ENCODE results near the gene MTHFD1L. TPM values are rescaled to one million over a fixed set of nuclear protein-coding genes. Genes with fewer than 3 reads are reported as not detected.
A peak's percentile ranks its signal among the peaks of the same experiment; 100 is the strongest.

MTHFD1L gene
- total RNA-seq, 4 donors from 2014 or later: 2.5 to 7.1 (median 4.2) TPM

- Histone ChIP-seq H3K4me3 (no peak overlapping the region), H3K9me3 (no peaks in the 10 kb centered on the region), H3K36me3 (peaks cover 0 to 9% (median 0%) of the 10 kb centered on the region in 4 donors), H3K27ac (replicated peaks in 1 of 4) (no peak overlapping the region), H3K27me3 (no peaks in the 10 kb centered on the region), H3K4me1 (peaks cover 3 to 8% (median 5%) of the 10 kb centered on the region in 4 donors)
- 90% methylated on average over 7 of the region's 7 CpGs for WGBS
- TF ChIP-seq EP300 (IDR thresholded peaks at IDR 0.05) (no peak), POLR2A (IDR thresholded peaks at IDR 0.05; ENCODE audit: low read depth) (no peak), POLR2AphosphoS5 (IDR thresholded peaks at IDR 0.05) (no peak), CTCF (IDR thresholded peaks at IDR 0.05) (no peak)
- DNase-seq (ENCODE audit: extremely low spot score): no peak
- intact Hi-C loops (cut with DNase I): loop anchor here (10.0 kb wide), 1 partner anchor 232 kb away; no protein-coding TSS in a partner anchor
Measured at GRCh38 chr6:151012321-151013294, 147.1 kb downstream of the MTHFD1L start.

DNA sequence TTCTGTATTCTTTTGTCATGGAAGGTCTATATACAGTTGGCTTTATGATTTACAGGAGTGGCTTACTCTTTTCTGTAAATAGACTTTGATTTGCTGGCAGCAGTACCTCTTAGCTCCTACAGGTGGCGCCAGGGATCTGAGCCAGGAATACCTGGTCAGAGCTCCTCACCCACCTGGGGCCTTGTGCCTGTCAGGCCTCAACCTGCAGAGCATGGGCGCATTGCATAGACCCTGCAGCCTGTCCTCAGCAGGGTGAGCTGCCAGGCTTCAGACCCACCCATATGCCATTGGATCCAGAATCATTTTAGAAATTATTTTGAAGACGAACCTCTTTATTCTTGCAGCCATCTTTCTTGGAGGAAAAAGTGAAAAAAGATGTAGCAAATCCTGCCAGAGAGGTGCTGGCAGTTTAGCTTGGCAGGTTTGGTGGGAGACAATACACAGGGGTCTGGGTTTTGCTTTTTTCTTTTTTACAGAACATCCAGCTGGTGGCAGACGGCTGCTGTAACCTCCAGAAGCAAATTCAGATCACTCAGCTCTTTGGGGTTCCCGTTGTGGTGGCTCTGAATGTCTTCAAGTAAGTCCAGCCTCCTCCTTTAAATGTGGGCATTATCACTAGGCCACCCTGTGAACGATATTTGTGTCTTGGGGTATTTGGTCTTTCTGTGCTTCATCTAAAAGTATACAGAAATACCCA is 149.1 kb downstream of the MTHFD1L start:
- Histone ChIP-seq H3K4me3 (peak overlapping the region in 1 of 4 donors; percentile 28), H3K27ac (replicated peaks in 1 of 4) (peak overlapping the region in 1 of 4 donors; percentile 0), H3K36me3 (peaks cover 0 to 9% (median 0%) of the 10 kb centered on the region in 4 donors), H3K9me3 (no peaks in the 10 kb centered on the region), H3K4me1 (peaks cover 3 to 18% (median 5%) of the 10 kb centered on the region in 4 donors), H3K27me3 (no peaks in the 10 kb centered on the region)
- no peak for DNase-seq (ENCODE audit: extremely low spot score)
- intact Hi-C loops (cut with DNase I): loop anchor here (2.0 to 10.0 kb wide), 2 partner anchors 230 to 310 kb away; no protein-coding TSS in a partner anchor
- TF ChIP-seq CTCF (IDR thresholded peaks at IDR 0.05): peak; percentile 95 to 99 (median 96)
- TF ChIP-seq POLR2AphosphoS5 (IDR thresholded peaks at IDR 0.05): peak in 1 of 2 donors; percentile 22
- TF ChIP-seq POLR2A (IDR thresholded peaks at IDR 0.05; ENCODE audit: low read depth): no peak
- TF ChIP-seq EP300 (IDR thresholded peaks at IDR 0.05): no peak
- 35% methylated on average over 6 of the region's 6 CpGs for WGBS

- Histone ChIP-seq H3K36me3 (peaks cover 0 to 9% (median 0%) of the 10 kb centered on the region in 4 donors), H3K27ac (replicated peaks in 1 of 4) (no peak overlapping the region), H3K4me1 (peaks cover 3 to 21% (median 5%) of the 10 kb centered on the region in 4 donors), H3K4me3 (no peak overlapping the region), H3K9me3 (no peaks in the 10 kb centered on the region), H3K27me3 (no peaks in the 10 kb centered on the region)
- TF ChIP-seq CTCF (IDR thresholded peaks at IDR 0.05) (no peak), POLR2AphosphoS5 (IDR thresholded peaks at IDR 0.05) (no peak), POLR2A (IDR thresholded peaks at IDR 0.05; ENCODE audit: low read depth) (no peak), EP300 (IDR thresholded peaks at IDR 0.05) (no peak)
- no peak for DNase-seq (ENCODE audit: extremely low spot score)
- 88% methylated on average over 12 of the region's 12 CpGs for WGBS
- intact Hi-C loops (cut with DNase I): loop anchor here (2.0 to 10.0 kb wide), 2 partner anchors 230 to 310 kb away; no protein-coding TSS in a partner anchor
Measured at GRCh38 chr6:151015101-151015700, 149.7 kb downstream of the MTHFD1L start.

DNA sequence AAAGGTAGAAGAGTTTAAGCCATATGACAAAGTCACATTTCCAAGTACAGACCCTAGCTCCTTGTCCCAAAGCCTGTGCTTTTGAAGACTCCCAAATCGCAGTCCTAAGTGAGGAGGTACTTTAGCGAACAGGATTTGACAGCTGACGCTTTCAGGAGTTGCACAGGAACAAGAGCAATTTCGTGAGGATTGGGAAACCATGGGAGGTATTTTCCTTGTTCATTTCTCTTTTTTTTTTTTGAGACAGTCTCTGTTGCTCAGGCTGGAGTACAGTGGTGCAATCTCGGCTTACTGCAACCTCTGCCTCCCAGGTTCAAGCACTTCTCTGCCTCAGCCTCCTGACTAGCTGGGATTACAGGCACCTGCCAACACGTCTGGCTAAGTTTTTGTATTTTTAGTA is 150.6 kb downstream of the MTHFD1L start:
- intact Hi-C loops (cut with DNase I): loop anchor here (10.0 kb wide), 1 partner anchor 229 kb away; no protein-coding TSS in a partner anchor
- TF ChIP-seq POLR2A (IDR thresholded peaks at IDR 0.05; ENCODE audit: low read depth) (no peak), CTCF (IDR thresholded peaks at IDR 0.05) (no peak), POLR2AphosphoS5 (IDR thresholded peaks at IDR 0.05) (no peak), EP300 (IDR thresholded peaks at IDR 0.05) (no peak)
- H3K4me1 ChIP-seq: peaks cover 3 to 21% (median 5%) of the 10 kb centered on the region in 4 donors
- H3K27ac ChIP-seq (replicated peaks in 1 of 4): no peak overlapping the region
- DNase-seq (ENCODE audit: extremely low spot score): no peak
- no peaks in the 10 kb centered on the region for H3K9me3 ChIP-seq
- no peak overlapping the region for H3K4me3 ChIP-seq
- peaks cover 0 to 9% (median 0%) of the 10 kb centered on the region in 4 donors for H3K36me3 ChIP-seq
- no peaks in the 10 kb centered on the region for H3K27me3 ChIP-seq
- WGBS: 88% methylated on average over 6 of the region's 6 CpGs
